Ishikawa (cell line): Measurements from ENCODE around the gene TTC32.

ENCODE experiments used
- CEBPB ChIP-seq: IDR thresholded peaks from 2 replicates; pipeline ENCODE4 v1.6.1; 2012
- CREB1 ChIP-seq: IDR thresholded peaks from 2 replicates; pipeline ENCODE4 v1.6.1; 2012; ENCODE audit warnings: low read depth
- EP300 ChIP-seq: IDR thresholded peaks from 2 replicates; pipeline ENCODE4 v1.6.1; 2012; ENCODE audit warnings: borderline replicate concordance
- MAX ChIP-seq: IDR thresholded peaks from 2 replicates; pipeline ENCODE4 v1.6.1; 2012
- NFIC ChIP-seq: IDR thresholded peaks from 2 replicates; pipeline ENCODE4 v1.6.1; 2012
- RAD21 ChIP-seq: IDR thresholded peaks from 2 replicates; pipeline ENCODE4 v1.6.1; 2012; ENCODE audit warnings: low read depth
- REST ChIP-seq: IDR thresholded peaks from 2 replicates; pipeline ENCODE4 v1.6.1; 2012; ENCODE audit warnings: low read depth, mild to moderate bottlenecking
- TAF1 ChIP-seq: IDR thresholded peaks from 2 replicates; pipeline ENCODE4 v1.6.1; 2012; ENCODE audit warnings: low read depth, mild to moderate bottlenecking
- YY1 ChIP-seq: IDR thresholded peaks from 2 replicates; pipeline ENCODE4 v1.6.1; 2012; ENCODE audit warnings: low read depth
- ZBTB7A ChIP-seq: IDR thresholded peaks from 2 replicates; pipeline ENCODE4 v1.6.1; 2012; ENCODE audit warnings: low read depth

- no peak for TF ChIP-seq REST
- no peak for TF ChIP-seq CEBPB
- TF ChIP-seq NFIC = no peak
- TF ChIP-seq YY1 = no peak
- no peak for TF ChIP-seq TAF1
- TF ChIP-seq CREB1 = no peak
- TF ChIP-seq MAX = no peak
- TF ChIP-seq RAD21 = no peak
- no peak for TF ChIP-seq ZBTB7A
- no peak for TF ChIP-seq EP300
Measured at GRCh38 chr2:19871836-19872235, 29.9 kb downstream of the TTC32 start.
